Neural cell (in vitro differentiated cells): ENCODE data around the gene MYO3A.

Experiments used
- SMC3 ChIP-seq: fragments of 450-650 bp; conservative IDR thresholded peaks from 2 replicates; pipeline ENCODE4 v1.6.1; 2014; ENCODE audit warnings: antibody characterized with exemption, mild to moderate bottlenecking, moderate library complexity; ENCODE audit not compliant: poor library complexity
- TF ChIP-seq, protein P1 (sequence below): fragments of 450-650 bp; IDR thresholded peaks from 2 replicates; pipeline ENCODE4 v1.5.1; 2014; ENCODE audit warnings: antibody characterized with exemption, mild to moderate bottlenecking, moderate library complexity; ENCODE audit not compliant: poor library complexity, severe bottlenecking

DNA sequence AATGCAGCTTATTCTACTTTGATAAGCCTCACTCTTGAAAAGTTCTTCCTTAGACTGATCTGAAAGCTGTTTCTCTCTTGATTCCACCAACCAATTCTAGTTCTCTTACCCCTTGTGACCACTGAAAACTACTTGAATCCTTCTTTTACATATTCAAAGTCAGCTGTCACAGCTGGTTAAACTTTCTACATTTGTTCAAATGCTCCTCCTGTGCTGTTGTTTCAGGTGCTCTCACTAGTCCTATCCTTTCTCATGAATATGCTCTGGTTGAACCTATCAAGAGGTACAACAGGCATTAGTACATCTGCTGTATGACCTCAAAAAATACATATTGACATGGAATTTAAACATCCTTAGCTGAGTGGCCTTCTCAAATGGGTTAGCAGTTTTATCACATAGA, 91.5 kb downstream of the MYO3A start:
- TF ChIP-seq, protein P1, sequence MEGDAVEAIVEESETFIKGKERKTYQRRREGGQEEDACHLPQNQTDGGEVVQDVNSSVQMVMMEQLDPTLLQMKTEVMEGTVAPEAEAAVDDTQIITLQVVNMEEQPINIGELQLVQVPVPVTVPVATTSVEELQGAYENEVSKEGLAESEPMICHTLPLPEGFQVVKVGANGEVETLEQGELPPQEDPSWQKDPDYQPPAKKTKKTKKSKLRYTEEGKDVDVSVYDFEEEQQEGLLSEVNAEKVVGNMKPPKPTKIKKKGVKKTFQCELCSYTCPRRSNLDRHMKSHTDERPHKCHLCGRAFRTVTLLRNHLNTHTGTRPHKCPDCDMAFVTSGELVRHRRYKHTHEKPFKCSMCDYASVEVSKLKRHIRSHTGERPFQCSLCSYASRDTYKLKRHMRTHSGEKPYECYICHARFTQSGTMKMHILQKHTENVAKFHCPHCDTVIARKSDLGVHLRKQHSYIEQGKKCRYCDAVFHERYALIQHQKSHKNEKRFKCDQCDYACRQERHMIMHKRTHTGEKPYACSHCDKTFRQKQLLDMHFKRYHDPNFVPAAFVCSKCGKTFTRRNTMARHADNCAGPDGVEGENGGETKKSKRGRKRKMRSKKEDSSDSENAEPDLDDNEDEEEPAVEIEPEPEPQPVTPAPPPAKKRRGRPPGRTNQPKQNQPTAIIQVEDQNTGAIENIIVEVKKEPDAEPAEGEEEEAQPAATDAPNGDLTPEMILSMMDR, result no peak
- no peak for TF ChIP-seq SMC3
